GM19455 (cell line): ENCODE data around the gene P2RY14.

Experiments used
- ATAC-seq: cut with Tn5 transposase; IDR thresholded peaks from one replicate; pipeline ENCODE4 v1.9.1; 2021; ENCODE audit not compliant: unreplicated experiment

P2RY14 gene

GRCh38 chr3:151278230-151278629 lies at the start of gene P2RY14:
P2RY14 (minus strand) TSS chr3:151278542; CDS start chr3:151214316, 64,226 bp downstream.
- no peak for ATAC-seq

DNA sequence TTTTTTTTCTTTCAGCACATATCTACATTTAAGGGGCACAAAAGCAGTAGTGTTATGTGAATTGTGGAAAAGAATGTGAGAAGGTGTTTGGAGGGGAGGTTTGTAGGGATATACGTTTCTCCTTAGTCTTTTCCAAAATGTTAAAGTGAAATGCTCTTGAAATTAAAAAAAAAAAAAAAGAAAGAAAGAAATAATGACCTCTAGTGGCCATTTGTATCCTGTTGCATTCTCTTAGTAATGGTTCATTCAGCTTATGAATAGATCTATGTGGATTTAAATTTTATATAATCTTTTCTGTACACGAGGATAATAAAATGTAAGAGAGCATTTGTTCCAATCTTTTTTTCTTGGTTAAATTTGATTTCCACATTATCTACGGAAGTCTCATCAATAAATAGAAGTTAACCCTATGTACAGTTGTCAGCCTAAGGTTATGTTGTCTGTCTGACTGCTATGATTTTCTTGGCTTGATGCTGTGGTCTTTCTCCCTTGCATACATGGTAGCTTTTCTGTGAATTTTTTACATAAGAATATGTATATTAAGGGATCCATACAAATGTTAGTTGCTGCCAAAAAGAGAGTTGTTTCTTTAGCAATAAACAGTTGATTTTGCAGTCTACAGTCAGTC lies 49.3 kb upstream of the P2RY14 start:
- ATAC-seq: no peak

- ATAC-seq: no peak
Observed at GRCh38 chr3:151322511-151322910, 44.2 kb upstream of the P2RY14 start.

GRCh38 chr3:151321526-151321925 lies 43.2 kb upstream of the P2RY14 start:
- ATAC-seq: no peak

GRCh38 chr3:151320131-151320530 lies 41.8 kb upstream of the P2RY14 start:
- no peak for ATAC-seq

DNA sequence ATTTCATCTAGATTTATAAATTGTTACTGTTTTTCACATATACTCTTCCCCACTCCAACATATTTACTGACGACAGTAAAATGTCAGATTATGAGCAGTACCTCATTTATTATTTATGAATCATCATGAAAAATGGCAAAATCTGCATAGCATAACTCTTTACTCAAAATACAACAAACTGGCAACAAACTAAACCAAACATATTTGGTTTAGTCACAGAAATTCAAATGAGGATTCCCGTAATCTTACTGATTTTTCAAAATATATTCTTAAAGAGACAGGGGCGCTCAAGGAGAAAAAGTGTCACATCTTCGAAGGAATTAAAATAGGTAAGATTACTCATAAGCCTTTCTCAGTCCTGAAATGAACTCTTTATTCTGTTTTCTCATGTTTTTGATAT lies 41.3 kb upstream of the P2RY14 start:
- no peak for ATAC-seq

- ATAC-seq: no peak
Observed at GRCh38 chr3:151318991-151319390, 40.6 kb upstream of the P2RY14 start.

- ATAC-seq: no peak
Observed at GRCh38 chr3:151318313-151318712, 40.0 kb upstream of the P2RY14 start.

GRCh38 chr3:151316267-151316991 lies 38.1 kb upstream of the P2RY14 start, which contains the start of gene GPR87:
GPR87 (minus strand) TSS chr3:151316820; CDS start chr3:151300100, 16,720 bp downstream.
- no peak for ATAC-seq

GRCh38 chr3:151315846-151316245 lies 37.5 kb upstream of the P2RY14 start:
- no peak for ATAC-seq

DNA sequence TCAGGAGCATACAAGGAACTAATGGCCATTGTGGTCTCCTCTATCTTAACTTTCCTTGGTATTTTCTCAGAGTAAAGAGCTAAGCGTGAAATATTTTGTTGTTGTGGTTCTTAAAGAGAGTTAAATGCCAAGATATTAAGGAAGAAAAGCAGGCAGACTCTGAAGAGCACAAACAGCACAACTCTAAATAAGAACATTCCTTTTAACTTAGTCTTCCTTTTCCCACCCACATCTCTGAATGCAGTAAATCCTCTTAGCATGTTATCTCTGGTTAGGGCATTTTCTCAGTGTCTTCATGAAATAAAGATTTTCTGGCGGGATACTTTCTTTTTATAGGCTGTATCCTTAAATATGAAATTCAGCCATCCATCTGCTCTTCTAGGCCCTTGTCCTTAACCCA lies 36.8 kb upstream of the P2RY14 start:
- ATAC-seq: no peak

DNA sequence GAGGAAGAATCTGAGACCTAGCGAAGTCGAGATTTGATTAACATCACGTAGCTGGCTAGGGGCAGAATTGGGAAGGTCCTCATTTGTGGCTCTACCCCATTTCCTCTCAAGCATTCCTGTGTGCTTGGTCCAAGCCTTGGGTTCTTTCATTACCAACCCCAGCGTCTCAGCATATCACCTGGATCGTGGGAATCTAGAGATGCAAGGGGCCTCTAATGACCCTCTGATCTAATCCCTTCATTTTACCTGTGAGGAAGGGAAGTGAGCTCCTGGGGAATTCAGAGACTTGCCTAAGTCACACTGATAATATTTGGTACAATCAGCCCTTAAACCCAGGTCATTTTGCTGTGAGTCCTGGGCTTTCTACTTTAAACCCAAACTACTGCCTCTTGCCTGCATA lies 36.3 kb upstream of the P2RY14 start:
- ATAC-seq: no peak

DNA sequence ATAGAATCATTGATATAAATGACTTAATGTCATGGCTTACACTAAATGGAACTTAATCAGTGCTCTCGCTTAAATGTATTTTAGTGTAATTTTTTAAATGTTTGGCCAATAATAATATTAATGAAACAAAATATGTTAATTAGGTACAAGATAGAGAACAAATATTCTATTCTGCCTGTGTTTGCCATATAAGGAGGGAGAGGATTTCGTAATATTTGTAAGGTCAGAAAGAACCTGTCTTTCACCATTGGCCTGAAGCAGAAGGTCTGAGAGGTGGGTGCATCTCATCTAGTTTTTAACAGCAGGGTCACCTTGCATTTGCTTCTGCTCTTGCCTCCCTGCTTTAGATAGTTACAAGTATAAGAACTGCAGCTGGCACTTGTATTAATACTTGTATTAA lies 35.8 kb upstream of the P2RY14 start:
- no peak for ATAC-seq

- ATAC-seq: no peak
Observed at GRCh38 chr3:151312972-151313371, 34.6 kb upstream of the P2RY14 start.

DNA sequence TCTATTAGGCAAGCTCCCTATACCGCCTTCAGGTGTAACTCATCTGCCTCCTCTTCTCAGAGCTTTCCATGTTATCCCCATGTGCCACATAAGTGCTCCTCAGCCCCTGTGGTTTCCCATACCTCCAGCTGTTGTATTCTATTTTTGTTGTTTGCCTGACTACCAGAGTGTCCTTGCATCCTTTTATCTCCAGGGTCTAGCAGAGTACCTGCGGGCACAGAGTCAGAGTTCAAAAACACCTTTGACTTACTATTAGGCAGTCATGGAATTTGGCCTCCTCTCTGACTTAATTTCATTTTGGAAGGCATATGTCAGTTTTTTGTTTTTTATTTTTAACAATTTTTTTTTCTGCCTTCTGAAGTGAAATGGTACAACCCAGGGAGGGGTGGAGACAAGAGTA lies 31.2 kb upstream of the P2RY14 start:
- no peak for ATAC-seq

DNA sequence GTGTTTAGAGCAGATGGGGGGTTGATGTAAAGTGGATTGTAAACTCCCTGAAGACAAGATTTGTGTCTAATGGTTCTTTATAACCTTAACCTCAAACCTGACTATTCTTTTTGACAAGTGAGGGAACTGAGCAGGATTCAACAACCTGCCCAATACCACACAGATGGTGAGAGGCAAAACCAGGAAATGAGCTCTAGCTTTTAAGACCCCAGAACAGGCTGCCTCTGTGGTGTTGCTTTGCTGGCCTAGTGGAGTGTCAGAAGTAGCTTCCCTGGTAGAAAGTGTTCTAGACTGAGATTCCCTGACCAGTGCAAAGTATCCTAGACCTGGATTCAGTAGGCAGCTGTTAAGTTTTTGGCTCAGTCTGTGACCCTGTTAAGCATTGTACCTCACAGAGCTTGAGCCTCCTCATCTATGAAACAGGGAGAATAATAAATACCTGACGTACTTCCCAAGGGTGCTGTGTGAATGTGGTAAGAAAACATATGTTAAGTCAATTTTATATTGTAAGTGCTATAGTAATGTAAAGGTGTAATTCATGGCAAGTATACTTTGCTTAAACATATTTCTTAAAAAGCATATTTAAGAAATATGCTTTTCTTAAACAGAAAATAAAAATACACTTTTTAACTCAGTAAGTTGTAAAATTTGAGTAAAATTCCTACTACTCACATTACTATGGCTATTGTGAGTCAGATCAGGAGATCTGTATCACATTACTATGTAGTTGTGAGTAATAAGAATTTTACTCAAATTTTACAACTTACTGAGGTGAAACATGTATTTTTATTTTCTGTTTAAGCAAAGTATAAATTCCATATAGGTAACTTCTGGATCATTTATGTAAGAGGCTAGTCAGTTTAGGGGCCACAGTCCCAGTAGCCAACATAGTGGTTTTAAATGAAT lies 29.5 kb upstream of the P2RY14 start:
- ATAC-seq: no peak

DNA sequence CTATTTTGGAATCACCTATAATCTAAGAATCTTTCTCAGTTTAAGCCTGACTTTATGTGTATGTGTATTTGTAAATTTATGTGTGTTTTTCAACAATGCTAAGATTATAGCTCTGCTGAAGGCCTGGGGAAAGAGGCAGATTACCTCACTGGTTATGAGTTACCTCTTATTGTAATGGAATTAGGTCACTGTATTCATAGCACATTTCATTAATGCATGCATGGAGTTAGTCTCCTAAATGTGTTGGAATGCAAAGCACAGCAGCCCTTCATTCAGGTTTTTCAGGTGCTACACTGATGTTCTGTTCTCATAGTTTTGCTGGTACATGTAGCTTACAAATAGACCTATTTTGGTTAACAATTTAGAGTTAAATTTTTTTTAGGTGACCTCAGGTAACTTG lies 28.8 kb upstream of the P2RY14 start:
- no peak for ATAC-seq

DNA sequence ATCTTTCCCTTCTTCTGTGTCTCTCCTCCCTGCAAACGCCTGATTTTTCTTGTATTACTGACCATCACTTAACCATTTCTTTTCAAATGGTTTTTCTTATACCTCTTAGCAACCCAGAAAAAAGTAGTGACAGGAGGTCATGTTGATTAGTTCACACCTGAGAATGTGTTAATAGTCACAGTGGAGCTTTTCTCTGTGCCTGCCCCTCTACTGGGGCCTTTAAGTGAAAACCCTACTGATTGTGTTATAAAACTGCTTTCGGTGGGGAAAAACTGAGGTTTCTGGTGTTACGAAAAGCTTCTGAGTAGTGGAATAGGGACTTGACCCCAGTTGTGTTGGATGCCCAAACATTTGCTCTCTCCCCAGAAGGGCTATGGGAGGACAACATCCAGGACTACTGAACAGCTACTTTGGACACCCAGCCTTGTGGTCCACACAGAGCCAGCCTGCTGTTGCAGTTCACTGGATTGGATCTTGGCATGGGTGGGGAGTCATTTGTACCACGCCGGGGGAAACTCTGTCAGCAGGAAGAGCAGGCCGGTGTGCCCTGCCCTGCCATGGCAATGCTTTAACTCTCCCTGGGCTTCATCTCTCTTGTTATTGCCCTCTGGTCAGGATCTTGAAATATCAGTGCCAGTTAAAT lies 27.9 kb upstream of the P2RY14 start:
- ATAC-seq: no peak

DNA sequence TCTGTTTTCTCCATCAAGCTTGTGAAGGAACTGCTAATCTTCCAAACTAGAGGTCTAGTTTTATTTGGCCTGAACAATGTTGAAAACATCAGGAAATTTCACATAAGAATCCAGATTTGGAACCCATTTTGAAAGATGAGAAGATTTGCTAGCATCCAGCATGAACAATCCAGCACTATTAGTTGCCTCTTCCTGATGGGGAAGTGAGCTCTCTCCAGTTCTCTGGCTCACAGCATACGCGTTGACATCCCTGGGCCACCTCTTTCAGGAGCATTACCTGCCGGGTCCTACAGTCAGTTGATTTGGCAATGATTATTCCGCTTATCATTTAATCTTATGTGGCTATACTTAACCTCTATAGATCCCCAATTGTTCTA lies 27.4 kb upstream of the P2RY14 start:
- no peak for ATAC-seq

DNA sequence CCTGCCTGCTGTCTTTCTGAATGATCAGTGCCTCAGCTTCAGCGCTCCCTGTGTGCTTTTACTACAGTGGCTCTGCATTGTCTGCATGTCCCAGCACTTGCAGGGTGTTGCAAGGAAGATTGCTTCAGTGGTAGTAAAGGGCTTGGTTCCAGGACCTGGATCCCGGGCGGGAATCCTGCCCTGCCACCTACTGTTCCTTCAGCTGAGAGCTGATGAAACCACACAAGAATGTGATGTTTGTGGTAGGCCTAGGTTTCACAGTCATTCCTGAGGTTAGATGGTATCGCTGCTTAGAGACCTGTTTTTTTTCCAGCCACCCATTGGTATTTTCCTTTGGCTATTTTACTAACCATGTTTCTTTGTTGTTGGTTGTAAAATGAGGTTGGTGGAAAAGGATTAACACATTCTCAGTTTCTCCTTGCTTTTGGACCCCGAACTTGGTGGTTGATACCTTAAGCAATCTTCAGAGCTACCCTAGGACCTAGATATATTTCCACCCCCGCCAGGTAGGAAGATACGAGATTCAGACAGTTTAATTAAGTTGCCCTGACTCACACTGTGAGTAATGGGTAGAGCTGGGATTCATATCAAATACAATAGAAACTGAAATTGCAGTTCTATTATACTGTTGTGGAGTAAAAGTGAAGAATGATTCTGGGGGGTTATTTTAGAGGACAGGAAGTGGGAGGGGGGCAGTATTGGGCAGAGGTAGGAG lies 26.9 kb upstream of the P2RY14 start:
- no peak for ATAC-seq

- ATAC-seq: no peak
Observed at GRCh38 chr3:151303751-151304150, 25.4 kb upstream of the P2RY14 start.
